Fibroblast of pulmonary artery (primary cell): ENCODE measurements around the gene RNF180.
"Not testable (repeated sequence)": the region's sequence is repeated elsewhere in the genome, so short reads cannot be mapped to it uniquely, and the experiment has no call there.

Source experiments
- DNase-seq: peaks from one replicate; pipeline ENCODE4 v3.0.0-alpha.2; 2010; ENCODE audit warnings: low read depth
- H3K4me3 ChIP-seq: replicated peaks from 2 replicates; pipeline ENCODE4 v1.5.1; 2011; ENCODE audit warnings: low read depth, mild to moderate bottlenecking, control low read depth, low read length, moderate library complexity
- CTCF ChIP-seq: IDR thresholded peaks from 2 replicates; pipeline ENCODE4 v1.5.1; 2011; ENCODE audit warnings: mild to moderate bottlenecking, control low read depth, low read length, inconsistent platforms; ENCODE audit errors: missing control alignments

The RNF180 gene

GRCh38 chr5:64213531-64213930 is 47.9 kb downstream of the RNF180 start:
- no peak for TF ChIP-seq CTCF
- DNase-seq: no peak
- H3K4me3 ChIP-seq: no peak overlapping the region

GRCh38 chr5:64214132-64214531 is 48.5 kb downstream of the RNF180 start:
- no peak for TF ChIP-seq CTCF
- no peak overlapping the region for H3K4me3 ChIP-seq
- DNase-seq: no peak

- no peak overlapping the region for H3K4me3 ChIP-seq
- TF ChIP-seq CTCF: no peak
- DNase-seq: no peak
Measured at GRCh38 chr5:64221911-64222310, 56.3 kb downstream of the RNF180 start.

GRCh38 chr5:64225286-64225981 is 59.8 kb downstream of the RNF180 start:
- DNase-seq, H3K4me3 ChIP-seq: not testable (repeated sequence)

- H3K4me3 ChIP-seq, DNase-seq: not testable (repeated sequence)
Measured at GRCh38 chr5:64227131-64227537, 61.5 kb downstream of the RNF180 start.

GRCh38 chr5:64229163-64229774 is 63.6 kb downstream of the RNF180 start:
- DNase-seq: peak; percentile 60
- TF ChIP-seq CTCF: peak; percentile 67
- no peak overlapping the region for H3K4me3 ChIP-seq

GRCh38 chr5:64260756-64261155 is 95.1 kb downstream of the RNF180 start:
- H3K4me3 ChIP-seq: no peak overlapping the region
- no peak for DNase-seq
- no peak for TF ChIP-seq CTCF

GRCh38 chr5:64269164-64269563 is 103.5 kb downstream of the RNF180 start:
- DNase-seq: no peak
- no peak for TF ChIP-seq CTCF
- H3K4me3 ChIP-seq: no peak overlapping the region
